Measurements from ENCODE around the gene PPP1R13L.
"Not testable (repeated sequence)": the region's sequence is repeated elsewhere in the genome, so short reads cannot be mapped to it uniquely, and the experiment has no call there.

The PPP1R13L gene

DNA sequence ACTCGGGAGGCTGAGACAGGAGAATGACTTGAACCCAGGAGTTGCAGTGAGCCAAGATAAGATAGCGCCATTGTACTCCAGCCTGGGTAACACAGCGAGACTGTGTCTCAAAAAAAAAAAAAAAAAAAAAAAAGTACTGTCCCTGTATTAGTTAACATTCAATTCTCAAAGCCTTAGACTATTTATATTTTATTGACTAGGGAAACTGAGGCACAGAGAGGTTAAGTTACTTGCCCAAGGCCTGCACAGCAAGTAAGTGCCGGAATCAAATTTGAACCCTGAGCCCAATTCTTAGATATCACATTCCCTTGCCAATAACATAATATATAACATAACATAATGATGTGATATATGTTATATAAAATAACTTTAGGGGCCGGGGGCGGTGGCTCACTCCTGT, 65.2 kb downstream of the PPP1R13L start:
- no peaks in the 10 kb centered on the region for H3F3A ChIP-seq (ENCODE audit: low read depth)
- H3K4me1 ChIP-seq (ENCODE audit: insufficient read depth, low read length, poor library complexity, severe bottlenecking), result no peaks in the 10 kb centered on the region
- H3K9me2 ChIP-seq (replicated peaks; ENCODE audit: low read depth, low read length), result no peaks in the 10 kb centered on the region
- no peak overlapping the region for H3K4me3 ChIP-seq (ENCODE audit: low read length, poor library complexity, severe bottlenecking)
- no peaks in the 10 kb centered on the region for H3K36me3 ChIP-seq (ENCODE audit: insufficient read depth, low read length)
- H4K20me1 ChIP-seq (ENCODE audit: insufficient read depth, low read length, poor library complexity, severe bottlenecking), result no peaks in the 10 kb centered on the region
- no peaks in the 10 kb centered on the region for H3K79me2 ChIP-seq (ENCODE audit: insufficient read depth, low read length)
- no peak overlapping the region for H3K9ac ChIP-seq (ENCODE audit: low read depth, low read length, poor library complexity, severe bottlenecking)
- H3K4me2 ChIP-seq (ENCODE audit: low read depth, low read length, poor library complexity, severe bottlenecking), result no peak overlapping the region
- H3K27me3 ChIP-seq (ENCODE audit: insufficient read depth, low read length, poor library complexity, severe bottlenecking), result no peaks in the 10 kb centered on the region
- H3K9me3 ChIP-seq (ENCODE audit: insufficient read depth, low read depth, low read length), result no peaks in the 10 kb centered on the region
- no peak overlapping the region for H2AFZ ChIP-seq (ENCODE audit: low read length)
- TF ChIP-seq EZH2phosphoT487 (IDR thresholded peaks at IDR 0.05; ENCODE audit: borderline replicate concordance), result no peak
- TF ChIP-seq, protein P1, sequence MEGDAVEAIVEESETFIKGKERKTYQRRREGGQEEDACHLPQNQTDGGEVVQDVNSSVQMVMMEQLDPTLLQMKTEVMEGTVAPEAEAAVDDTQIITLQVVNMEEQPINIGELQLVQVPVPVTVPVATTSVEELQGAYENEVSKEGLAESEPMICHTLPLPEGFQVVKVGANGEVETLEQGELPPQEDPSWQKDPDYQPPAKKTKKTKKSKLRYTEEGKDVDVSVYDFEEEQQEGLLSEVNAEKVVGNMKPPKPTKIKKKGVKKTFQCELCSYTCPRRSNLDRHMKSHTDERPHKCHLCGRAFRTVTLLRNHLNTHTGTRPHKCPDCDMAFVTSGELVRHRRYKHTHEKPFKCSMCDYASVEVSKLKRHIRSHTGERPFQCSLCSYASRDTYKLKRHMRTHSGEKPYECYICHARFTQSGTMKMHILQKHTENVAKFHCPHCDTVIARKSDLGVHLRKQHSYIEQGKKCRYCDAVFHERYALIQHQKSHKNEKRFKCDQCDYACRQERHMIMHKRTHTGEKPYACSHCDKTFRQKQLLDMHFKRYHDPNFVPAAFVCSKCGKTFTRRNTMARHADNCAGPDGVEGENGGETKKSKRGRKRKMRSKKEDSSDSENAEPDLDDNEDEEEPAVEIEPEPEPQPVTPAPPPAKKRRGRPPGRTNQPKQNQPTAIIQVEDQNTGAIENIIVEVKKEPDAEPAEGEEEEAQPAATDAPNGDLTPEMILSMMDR (conservative IDR thresholded peaks at IDR 0.05; ENCODE audit: low read length), result no peak

DNA sequence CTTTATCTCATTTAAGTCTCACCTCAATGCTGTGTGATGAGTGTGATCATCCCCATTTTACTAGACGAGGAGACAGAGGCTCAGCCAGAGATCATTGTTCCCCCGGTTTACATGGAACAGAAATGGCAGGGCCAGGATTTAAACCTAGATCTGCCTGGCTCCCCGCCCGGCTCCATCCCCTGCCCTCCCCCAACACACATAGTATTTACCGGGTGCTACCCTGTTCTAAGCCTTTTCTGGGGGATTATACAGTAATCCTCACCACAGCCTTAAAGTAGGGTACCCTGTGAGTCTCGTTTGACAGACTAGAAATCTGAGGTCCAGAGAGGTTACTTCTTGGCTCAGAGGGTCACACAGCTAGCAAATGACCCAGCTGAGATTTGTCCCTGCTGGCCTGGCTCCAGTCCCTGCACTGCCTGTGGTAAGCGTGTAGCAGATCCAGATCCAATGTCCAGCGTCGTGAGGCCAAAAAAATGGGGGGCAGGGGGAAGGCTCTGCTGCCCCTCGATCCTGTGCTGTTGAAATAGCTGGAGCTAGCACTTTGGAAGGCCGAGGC, 68.1 kb downstream of the PPP1R13L start:
- H3K4me3 ChIP-seq (ENCODE audit: low read length, poor library complexity, severe bottlenecking), result no peak overlapping the region

GRCh38 chr19:45334881-45335280, 70.0 kb downstream of the PPP1R13L start:
- H3K79me2 ChIP-seq (ENCODE audit: insufficient read depth, low read length); H3K9me3 ChIP-seq (ENCODE audit: insufficient read depth, low read depth, low read length); H3K9me2 ChIP-seq (replicated peaks; ENCODE audit: low read depth, low read length): not testable (repeated sequence)

More for the DNA sequence above, 68.1 kb downstream of the PPP1R13L start:
- H3K4me1 ChIP-seq (ENCODE audit: insufficient read depth, low read length, poor library complexity, severe bottlenecking), result no peaks in the 10 kb centered on the region
- no peaks in the 10 kb centered on the region for H3K79me2 ChIP-seq (ENCODE audit: insufficient read depth, low read length)
- H3K9me2 ChIP-seq (replicated peaks; ENCODE audit: low read depth, low read length), result no peaks in the 10 kb centered on the region
- no peaks in the 10 kb centered on the region for H3K9me3 ChIP-seq (ENCODE audit: insufficient read depth, low read depth, low read length)
- no peak overlapping the region for H2AFZ ChIP-seq (ENCODE audit: low read length)
- TF ChIP-seq, protein P1 (conservative IDR thresholded peaks at IDR 0.05; ENCODE audit: low read length), result no peak
- TF ChIP-seq EZH2phosphoT487 (IDR thresholded peaks at IDR 0.05; ENCODE audit: borderline replicate concordance), result no peak
- no peak overlapping the region for H3K9ac ChIP-seq (ENCODE audit: low read depth, low read length, poor library complexity, severe bottlenecking)
- H3K4me2 ChIP-seq (ENCODE audit: low read depth, low read length, poor library complexity, severe bottlenecking), result no peak overlapping the region
- no peaks in the 10 kb centered on the region for H3K36me3 ChIP-seq (ENCODE audit: insufficient read depth, low read length)
- no peaks in the 10 kb centered on the region for H4K20me1 ChIP-seq (ENCODE audit: insufficient read depth, low read length, poor library complexity, severe bottlenecking)
- H3K27me3 ChIP-seq (ENCODE audit: insufficient read depth, low read length, poor library complexity, severe bottlenecking), result no peaks in the 10 kb centered on the region
- H3F3A ChIP-seq (ENCODE audit: low read depth), result no peaks in the 10 kb centered on the region

GRCh38 chr19:45333609-45334303, 71.1 kb downstream of the PPP1R13L start:
- Histone ChIP-seq H3K9me2 (replicated peaks; ENCODE audit: low read depth, low read length) (no peaks in the 10 kb centered on the region), H2AFZ (ENCODE audit: low read length) (no peak overlapping the region), H3K4me1 (ENCODE audit: insufficient read depth, low read length, poor library complexity, severe bottlenecking) (no peaks in the 10 kb centered on the region), H3K9me3 (ENCODE audit: insufficient read depth, low read depth, low read length) (no peaks in the 10 kb centered on the region), H4K20me1 (ENCODE audit: insufficient read depth, low read length, poor library complexity, severe bottlenecking) (no peaks in the 10 kb centered on the region), H3K36me3 (ENCODE audit: insufficient read depth, low read length) (no peaks in the 10 kb centered on the region), H3K27me3 (ENCODE audit: insufficient read depth, low read length, poor library complexity, severe bottlenecking) (no peaks in the 10 kb centered on the region), H3K9ac (ENCODE audit: low read depth, low read length, poor library complexity, severe bottlenecking) (no peak overlapping the region), H3K4me2 (ENCODE audit: low read depth, low read length, poor library complexity, severe bottlenecking) (no peak overlapping the region), H3K4me3 (ENCODE audit: low read length, poor library complexity, severe bottlenecking) (no peak overlapping the region), H3F3A (ENCODE audit: low read depth) (no peaks in the 10 kb centered on the region), H3K79me2 (ENCODE audit: insufficient read depth, low read length) (no peaks in the 10 kb centered on the region)
- TF ChIP-seq, protein P1 (conservative IDR thresholded peaks at IDR 0.05; ENCODE audit: low read length), result no peak
- TF ChIP-seq EZH2phosphoT487 (IDR thresholded peaks at IDR 0.05; ENCODE audit: borderline replicate concordance), result no peak

More at GRCh38 chr19:45334881-45335280, 70.0 kb downstream of the PPP1R13L start:
- not testable (repeated sequence) for H4K20me1 ChIP-seq (ENCODE audit: insufficient read depth, low read length, poor library complexity, severe bottlenecking); H3K4me1 ChIP-seq (ENCODE audit: insufficient read depth, low read length, poor library complexity, severe bottlenecking); H3F3A ChIP-seq (ENCODE audit: low read depth); H3K27me3 ChIP-seq (ENCODE audit: insufficient read depth, low read length, poor library complexity, severe bottlenecking); H3K4me2 ChIP-seq (ENCODE audit: low read depth, low read length, poor library complexity, severe bottlenecking); H3K9ac ChIP-seq (ENCODE audit: low read depth, low read length, poor library complexity, severe bottlenecking); H3K36me3 ChIP-seq (ENCODE audit: insufficient read depth, low read length); H3K4me3 ChIP-seq (ENCODE audit: low read length, poor library complexity, severe bottlenecking); H2AFZ ChIP-seq (ENCODE audit: low read length)
